ENCODE data around the gene ABT1.

DNA sequence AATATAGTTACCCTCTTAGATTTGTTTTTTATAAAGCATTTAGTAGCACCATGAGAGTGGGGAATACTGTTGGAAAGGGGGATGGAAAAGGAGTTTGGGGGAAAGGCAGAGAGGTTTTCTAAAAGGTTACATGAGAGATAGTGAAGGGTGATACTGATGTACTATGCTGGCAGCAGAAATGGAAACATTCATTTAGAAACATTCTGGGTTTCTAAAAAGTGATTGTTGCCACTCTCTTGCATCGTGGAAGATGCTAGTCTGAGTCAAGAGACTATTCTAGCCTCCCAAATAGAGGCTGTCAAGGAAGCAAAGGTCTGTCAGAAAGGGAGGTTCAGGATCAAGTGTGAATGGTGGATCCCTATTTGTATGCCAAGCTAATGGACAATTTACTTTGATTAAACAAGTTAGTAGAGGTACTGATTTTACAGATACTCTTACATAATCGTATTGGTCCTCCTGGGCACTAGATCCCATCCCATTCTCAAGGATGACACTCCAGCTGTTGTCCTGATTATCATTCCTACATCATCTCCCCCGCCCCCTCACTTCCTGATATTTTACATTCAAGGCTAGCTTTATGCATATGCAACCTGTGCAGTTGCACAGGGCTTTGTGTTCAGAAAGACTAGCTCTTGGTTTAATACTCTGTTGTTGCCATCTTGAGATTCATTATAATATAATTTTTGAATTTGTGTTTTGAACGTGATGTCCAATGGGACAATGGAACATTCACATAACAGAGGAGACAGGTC, 15.4 kb upstream of the ABT1 start:
- TF ChIP-seq, protein P1, sequence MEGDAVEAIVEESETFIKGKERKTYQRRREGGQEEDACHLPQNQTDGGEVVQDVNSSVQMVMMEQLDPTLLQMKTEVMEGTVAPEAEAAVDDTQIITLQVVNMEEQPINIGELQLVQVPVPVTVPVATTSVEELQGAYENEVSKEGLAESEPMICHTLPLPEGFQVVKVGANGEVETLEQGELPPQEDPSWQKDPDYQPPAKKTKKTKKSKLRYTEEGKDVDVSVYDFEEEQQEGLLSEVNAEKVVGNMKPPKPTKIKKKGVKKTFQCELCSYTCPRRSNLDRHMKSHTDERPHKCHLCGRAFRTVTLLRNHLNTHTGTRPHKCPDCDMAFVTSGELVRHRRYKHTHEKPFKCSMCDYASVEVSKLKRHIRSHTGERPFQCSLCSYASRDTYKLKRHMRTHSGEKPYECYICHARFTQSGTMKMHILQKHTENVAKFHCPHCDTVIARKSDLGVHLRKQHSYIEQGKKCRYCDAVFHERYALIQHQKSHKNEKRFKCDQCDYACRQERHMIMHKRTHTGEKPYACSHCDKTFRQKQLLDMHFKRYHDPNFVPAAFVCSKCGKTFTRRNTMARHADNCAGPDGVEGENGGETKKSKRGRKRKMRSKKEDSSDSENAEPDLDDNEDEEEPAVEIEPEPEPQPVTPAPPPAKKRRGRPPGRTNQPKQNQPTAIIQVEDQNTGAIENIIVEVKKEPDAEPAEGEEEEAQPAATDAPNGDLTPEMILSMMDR (IDR thresholded peaks at IDR 0.05) = no peak
- no peak for TF ChIP-seq POLR2A (IDR thresholded peaks at IDR 0.05)

Data from heart left ventricle (tissue), 13 donors.